B cell (primary cell): ENCODE results near the gene HOXD9. TPM values are rescaled to one million over a fixed set of nuclear protein-coding genes. Genes with fewer than 3 reads are reported as not detected.

Experiments used
- ATAC-seq: fragments of 200-7000 bp; cut with Tn5 transposase; one replicate; pipeline ENCODE4 v1.10.0; 2021; ENCODE audit warnings: low read depth, mild to moderate bottlenecking, moderate number of reproducible peaks, moderate library complexity
- CTCF ChIA-PET: fragments of 350-600 bp; sonication (Branson Sonifier 250); formaldehyde crosslinking; loops from one replicate; lab custom pipeline; 2021; ENCODE audit warnings: antibody characterized with exemption, inconsistent platforms; lab: Charles Lee
- POLR2A ChIA-PET: fragments of 350-600 bp; sonication (Branson Sonifier 250); formaldehyde crosslinking; loops from one replicate; lab custom pipeline; 2021; ENCODE audit warnings: antibody characterized with exemption; lab: Charles Lee
- DNase-seq: peaks from one replicate; pipeline ENCODE4 v3.0.0; 2013
- H2AFZ ChIP-seq: 2 replicates; pipeline ENCODE4 v1.6.1; 2012; ENCODE audit warnings: mild to moderate bottlenecking, low read depth, low read length; ENCODE audit not compliant: insufficient read depth, poor library complexity, severe bottlenecking
- H3K27ac ChIP-seq, 2 donors: 1 replicate in 1 of 2; 2 replicates in 1 of 2; pipeline ENCODE4 v1.5.1; 2012 to 2013; ENCODE audit warnings: low read length in 2 of 2, mild to moderate bottlenecking in 2 of 2, moderate library complexity in 1 of 2
- H3K27me3 ChIP-seq, 4 experiments: fragments of 200-600 bp in 1 of 4; sonication (generic) in 1 of 4; replicated peaks in 1 of 4; 1 replicate in 2 of 4; 2 replicates in 2 of 4; pipeline versions ENCODE4 v1.6.1 to v1.7.0; 2013 to 2016; ENCODE audit warnings: low read length in 3 of 4, mild to moderate bottlenecking in 2 of 4, mixed read lengths in 1 of 4, moderate library complexity in 1 of 4; ENCODE audit not compliant: insufficient read depth in 4 of 4, control insufficient read depth in 3 of 4; ENCODE audit errors: control extremely low read depth in 1 of 4
- H3K36me3 ChIP-seq, 2 experiments: replicated peaks in 1 of 2; 1 replicate in 1 of 2; 2 replicates in 1 of 2; pipeline versions ENCODE4 v1.6.1 to v1.7.1; 2013; ENCODE audit warnings: low read length in 1 of 2; ENCODE audit not compliant: insufficient read depth in 2 of 2, control insufficient read depth in 1 of 2; ENCODE audit errors: control extremely low read depth in 1 of 2, extremely low read depth in 1 of 2
- H3K4me1 ChIP-seq, 2 donors: fragments of 200-600 bp in 1 of 2; sonication (generic) in 1 of 2; 1 replicate in 1 of 2; 2 replicates in 1 of 2; pipeline versions ENCODE4 v1.5.1 to v1.6.1; 2013 to 2017; ENCODE audit warnings: low read length in 2 of 2; ENCODE audit not compliant: control insufficient read depth in 2 of 2, insufficient read depth in 2 of 2
- H3K4me2 ChIP-seq: replicated peaks from 2 replicates; pipeline ENCODE3; 2012; ENCODE audit warnings: mild to moderate bottlenecking, low read depth, low read length; ENCODE audit not compliant: poor library complexity, severe bottlenecking
- H3K4me3 ChIP-seq, 5 experiments: fragments of 200-600 bp in 1 of 5; sonication (generic) in 1 of 5; 1 replicate in 3 of 5; 2 replicates in 2 of 5; pipeline versions ENCODE4 v1.5.1 to v1.7.0; 2011 to 2016; ENCODE audit warnings: low read length in 4 of 5, mild to moderate bottlenecking in 4 of 5, low read depth in 2 of 5, control low read depth in 1 of 5, moderate library complexity in 1 of 5; ENCODE audit not compliant: insufficient read depth in 1 of 5; ENCODE audit errors: control extremely low read depth in 1 of 5, extremely low read depth in 1 of 5
- H3K79me2 ChIP-seq: fragments of 200-600 bp; sonication (generic); one replicate; pipeline ENCODE4 v1.6.0; 2016; ENCODE audit warnings: low read length; ENCODE audit not compliant: control insufficient read depth, insufficient read depth
- H3K9ac ChIP-seq: fragments of 200-600 bp; sonication (generic); 2 replicates; pipeline ENCODE4 v1.6.1; 2017; ENCODE audit warnings: mild to moderate bottlenecking, low read length, moderate library complexity
- H3K9me3 ChIP-seq, 3 donors: one replicate each; pipeline versions ENCODE4 v1.6.1 to v1.7.1; 2013; ENCODE audit warnings: low read length in 2 of 3; ENCODE audit not compliant: control insufficient read depth in 2 of 3, insufficient read depth in 1 of 3; ENCODE audit errors: control extremely low read depth in 1 of 3
- H4K20me1 ChIP-seq: 2 replicates; pipeline ENCODE4 v1.6.0; 2012; ENCODE audit warnings: mild to moderate bottlenecking, low read length; ENCODE audit not compliant: insufficient read depth, control insufficient read depth, poor library complexity, severe bottlenecking
- H3K27ac Mint-ChIP-seq: one replicate; pipeline ENCODE4 v1.8.0; 2021; ENCODE audit warnings: mixed read lengths
- H3K27me3 Mint-ChIP-seq: one replicate; pipeline ENCODE4 v1.8.0; 2021; ENCODE audit warnings: mixed read lengths
- H3K4me1 Mint-ChIP-seq: one replicate; pipeline ENCODE4 v1.8.0; 2021; ENCODE audit warnings: mixed read lengths
- H3K4me3 Mint-ChIP-seq: one replicate; pipeline ENCODE4 v1.8.0; 2021; ENCODE audit warnings: mixed read lengths
- H3K9me3 Mint-ChIP-seq: one replicate; pipeline ENCODE4 v1.8.0; 2022; ENCODE audit warnings: mixed read lengths; ENCODE audit not compliant: insufficient read depth
- CTCF ChIP-seq: fragments of 200-600 bp; IDR thresholded peaks from one replicate; pipeline ENCODE4 v1.8.0; 2022; ENCODE audit warnings: antibody characterized with exemption, mild to moderate bottlenecking
- EZH2 ChIP-seq: IDR thresholded peaks from 2 replicates; pipeline ENCODE4 v1.6.1; 2012; ENCODE audit warnings: borderline replicate concordance, low read depth, mild to moderate bottlenecking, moderate library complexity, low read length; ENCODE audit not compliant: insufficient read depth, poor library complexity, severe bottlenecking
- WGBS: methylation state at CpG from one replicate; pipeline ENCODE4 v1.1.5; 2013; ENCODE audit warnings: missing lambda C conversion rate; ENCODE audit not compliant: insufficient coverage; 5-methylcytosine and 5-hydroxymethylcytosine counted together
- intact Hi-C: fragments of 100-400 bp; cut with micrococcal nuclease; formaldehyde crosslinking; loops from one replicate; pipeline ENCODE4 v1.10.0; 2022
- polyA plus RNA-seq: library from polyadenylated mRNA; depleted of rRNA; stranded (reverse); fragments of >200 nt; gene quantifications from 2 replicates; pipeline ENCODE4 v1.2.3, GENCODE V29; 2012
- total RNA-seq, 2 donors: library from RNA; stranded (reverse); fragments of 120-200 nt in 1 of 2; gene quantifications; 1 replicate in 1 of 2; 2 replicates in 1 of 2; pipeline versions ENCODE4 v1.2.3 to v1.2.4, GENCODE V29; 2013 to 2022

HOXD9 gene
- total and polyA plus RNA-seq, 2 donors (not counting 1 experiment from before 2014, with no cell fraction given) = not detected

GRCh38 chr2:176162911-176163671 is 40.6 kb downstream of the HOXD9 start:
- WGBS = 10% methylated on average over 28 of the region's 29 CpGs
- POLR2A ChIA-PET = no interaction called here

More at GRCh38 chr2:176162911-176163671, 40.6 kb downstream of the HOXD9 start:
- CTCF ChIA-PET = no interaction called here
- TF ChIP-seq CTCF (no peak), EZH2 (no peak)
- Histone ChIP-seq H3K79me2 (no peaks in the 10 kb centered on the region), H3K27me3 (peaks cover 0 to 85% (median 60%) of the 10 kb centered on the region in 4 experiments), H3K36me3 (no peaks in the 10 kb centered on the region), H3K4me3 (no peak overlapping the region), H3K9me3 (peaks cover 0 to 63% (median 0%) of the 10 kb centered on the region in 3 donors), H4K20me1 (no peaks in the 10 kb centered on the region), H3K4me1 (peaks cover 9 to 16% of the 10 kb centered on the region in 2 donors), H2AFZ (no peak overlapping the region), H3K4me2 (no peak overlapping the region), H3K27ac (no peak overlapping the region), H3K9ac (no peak overlapping the region)
- H3K27me3 Mint-ChIP-seq = peaks cover 72% of the 10 kb centered on the region
- H3K9me3 Mint-ChIP-seq = no peaks in the 10 kb centered on the region
- intact Hi-C loops = no loop called here
- ATAC-seq = no peak
- H3K4me3 Mint-ChIP-seq = no peak overlapping the region
- no peak for DNase-seq
- no peak overlapping the region for H3K27ac Mint-ChIP-seq
- H3K4me1 Mint-ChIP-seq = peaks cover 6% of the 10 kb centered on the region
